HG02938 (cell line): ENCODE results near the gene OR2A1.
"Not testable (repeated sequence)": the region's sequence is repeated elsewhere in the genome, so short reads cannot be mapped to it uniquely, and the experiment has no call there.

ENCODE experiments used
- ATAC-seq: cut with Tn5 transposase; IDR thresholded peaks from one replicate; pipeline ENCODE4 v1.9.1; 2021; ENCODE audit warnings: mild to moderate bottlenecking, moderate library complexity; ENCODE audit not compliant: unreplicated experiment

The OR2A1 gene

DNA sequence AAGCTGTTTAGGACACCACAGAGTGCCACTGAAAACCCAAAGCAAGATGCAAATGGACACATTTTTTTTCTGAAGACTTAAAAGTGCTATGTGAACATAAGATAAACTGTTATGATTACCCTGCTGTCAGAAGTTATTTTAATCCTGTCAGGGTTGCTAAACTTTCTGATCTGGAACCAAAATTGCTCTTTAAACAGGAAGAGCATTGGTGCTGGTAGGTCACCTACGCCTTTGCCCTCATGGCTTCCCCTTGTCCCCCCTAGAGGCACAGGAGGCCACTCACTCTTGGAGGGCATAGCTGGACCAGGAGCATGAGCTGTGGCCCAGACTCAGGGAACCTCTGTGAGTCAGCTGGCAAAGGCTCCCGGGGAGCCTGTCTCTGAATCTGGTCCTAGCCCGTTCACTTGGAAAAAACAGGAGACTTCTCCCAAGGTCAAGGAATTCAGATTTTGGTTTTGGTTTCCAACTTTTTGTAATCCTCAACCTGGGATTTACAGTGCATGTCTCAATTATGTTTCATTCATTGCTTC is 9.5 kb downstream of the OR2A1 start:
- ATAC-seq, result not testable (repeated sequence)

DNA sequence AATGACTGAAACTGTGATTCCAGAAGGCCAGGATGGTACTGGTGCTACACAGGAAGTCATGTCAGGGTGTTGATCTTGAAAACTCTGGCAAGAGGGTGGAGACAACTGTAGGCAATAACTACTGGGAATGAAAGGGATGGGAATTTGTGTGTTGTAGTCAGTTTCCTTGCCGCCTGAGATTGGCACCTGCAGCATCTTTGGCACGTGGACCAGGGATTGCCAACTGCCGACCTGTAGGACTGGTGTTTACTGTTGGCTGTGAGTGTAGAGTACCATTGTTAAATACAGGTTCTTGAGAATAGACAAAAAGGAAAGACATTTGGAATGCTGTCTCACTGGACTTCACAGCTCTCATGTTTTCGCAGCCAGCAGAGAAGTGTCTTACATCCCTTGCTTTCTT is 11.1 kb downstream of the OR2A1 start:
- ATAC-seq, result not testable (repeated sequence)

DNA sequence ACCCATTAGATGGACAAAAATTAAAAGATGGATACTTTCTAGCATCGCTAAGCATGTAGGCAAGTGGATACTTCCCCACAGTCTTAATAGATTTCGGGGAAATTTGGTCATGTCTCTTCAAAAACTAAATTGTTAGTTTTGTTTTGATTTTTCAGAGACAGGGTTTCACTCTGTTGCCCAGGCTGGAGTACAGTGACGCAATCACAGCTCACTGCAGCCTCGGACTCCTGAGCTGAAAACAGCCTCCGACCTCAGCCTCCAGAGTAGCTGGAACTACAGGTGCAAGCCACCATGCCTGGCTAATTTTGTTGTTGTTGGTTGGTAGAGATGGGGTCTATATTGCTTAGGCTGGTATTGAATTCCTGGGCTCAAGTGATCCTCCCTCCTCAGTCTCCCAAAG is 13.6 kb downstream of the OR2A1 start:
- not testable (repeated sequence) for ATAC-seq

- ATAC-seq, result not testable (repeated sequence)
Measured at GRCh38 chr7:144330044-144330443, 17.8 kb downstream of the OR2A1 start.

- ATAC-seq, result peak; percentile 71
Measured at GRCh38 chr7:144331221-144331995, 19.2 kb downstream of the OR2A1 start.

DNA sequence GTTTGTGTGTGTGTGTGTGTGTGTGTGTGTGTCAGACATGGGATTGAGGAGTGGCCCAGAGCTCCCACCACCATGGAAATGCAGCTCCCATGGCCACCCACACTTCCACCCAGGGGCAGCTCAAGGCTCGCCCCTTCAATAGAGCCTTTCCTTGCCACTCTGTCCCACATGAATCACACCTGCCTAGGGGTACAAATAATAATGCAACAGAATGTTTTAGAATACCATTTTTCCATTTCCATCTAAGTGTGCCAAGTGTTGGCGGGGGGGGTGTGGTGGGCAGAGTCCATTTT is 19.7 kb downstream of the OR2A1 start:
- ATAC-seq, result not testable (repeated sequence)

- ATAC-seq, result not testable (repeated sequence)
Measured at GRCh38 chr7:144348625-144349024, 36.4 kb downstream of the OR2A1 start.

DNA sequence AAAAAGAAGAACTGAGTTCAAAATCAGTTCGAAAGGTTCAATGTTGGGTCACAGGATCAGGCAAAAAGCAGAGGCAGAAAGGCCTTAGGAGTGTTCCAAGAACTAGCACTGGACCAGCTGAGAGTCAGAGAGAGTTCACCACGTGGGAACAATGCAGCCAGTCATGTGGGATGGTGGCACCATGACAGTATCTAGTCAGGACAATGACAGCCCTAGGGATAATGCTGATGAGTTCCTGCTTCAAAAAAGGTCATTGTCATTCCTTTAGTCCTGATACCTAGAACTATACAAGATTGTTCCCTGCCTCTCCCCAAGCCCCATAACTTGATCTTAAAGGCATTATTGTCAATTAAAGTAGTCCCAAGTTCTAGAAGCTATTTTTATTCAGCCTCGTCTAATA is 39.4 kb downstream of the OR2A1 start:
- not testable (repeated sequence) for ATAC-seq

GRCh38 chr7:144355176-144355822 is 43.1 kb downstream of the OR2A1 start, which contains the start of gene ARHGEF5:
TSS of gene ARHGEF5 (plus strand) at chr7:144355402. CDS start at chr7:144362670, 7,268 bp downstream.
- peak; percentile 79 for ATAC-seq

DNA sequence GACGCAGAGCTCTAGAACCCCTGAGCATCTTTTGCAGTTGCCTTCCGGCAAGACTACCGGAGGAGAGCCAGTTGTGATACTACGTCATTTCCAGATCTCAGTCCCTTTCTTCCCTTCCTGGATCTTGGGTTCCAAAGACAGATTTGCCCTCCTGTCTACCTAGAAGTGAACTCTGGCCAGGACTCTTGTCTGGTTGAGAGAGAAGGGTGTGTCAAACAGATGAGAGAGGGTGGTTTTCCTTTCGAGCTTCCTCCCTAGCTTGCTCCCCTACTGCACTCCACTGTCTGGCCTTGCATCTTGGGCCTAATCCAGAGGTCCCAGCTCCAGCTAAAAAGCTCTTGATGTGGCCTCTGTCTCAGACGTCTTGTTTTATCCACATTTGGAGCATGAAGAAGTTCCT is 44.0 kb downstream of the OR2A1 start:
- not testable (repeated sequence) for ATAC-seq

- ATAC-seq, result not testable (repeated sequence)
Measured at GRCh38 chr7:144356860-144357259, 44.6 kb downstream of the OR2A1 start.

DNA sequence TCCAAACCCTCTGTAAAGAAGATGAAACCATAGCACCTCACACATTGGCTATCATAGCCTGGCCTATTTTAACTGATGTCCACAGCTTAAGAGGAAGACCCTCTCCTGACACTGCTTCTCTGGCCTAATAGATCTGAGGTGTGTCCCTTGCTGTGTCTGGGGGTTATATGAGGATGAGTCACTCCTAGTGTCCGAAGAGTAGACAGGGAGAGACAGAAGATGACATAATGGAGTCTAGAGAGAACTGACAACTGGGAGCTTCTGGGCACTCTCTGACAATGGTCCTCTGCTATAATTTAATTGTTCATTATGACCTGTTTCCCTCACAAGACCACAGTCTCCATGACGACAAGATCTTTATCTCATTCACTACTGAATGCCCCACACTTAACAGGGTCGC is 49.8 kb downstream of the OR2A1 start:
- not testable (repeated sequence) for ATAC-seq

DNA sequence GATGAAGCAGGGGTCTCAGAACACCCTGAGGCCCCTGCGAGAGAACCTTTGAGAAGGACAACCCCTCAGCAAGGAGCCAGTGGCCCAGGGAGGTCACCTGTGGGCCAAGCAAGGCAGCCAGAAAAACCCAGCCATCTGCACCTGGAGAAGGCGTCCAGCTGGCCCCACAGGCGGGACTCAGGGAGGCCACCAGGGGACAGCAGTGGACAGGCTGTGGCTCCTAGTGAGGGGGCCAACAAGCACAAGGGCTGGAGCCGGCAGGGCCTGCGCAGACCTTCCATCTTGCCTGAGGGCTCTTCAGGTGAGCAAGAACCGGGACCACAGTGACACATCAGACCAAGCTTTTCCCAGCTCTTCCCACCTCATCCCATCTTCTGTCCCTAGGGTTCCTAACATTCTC is 53.3 kb downstream of the OR2A1 start:
- ATAC-seq, result not testable (repeated sequence)

GRCh38 chr7:144367250-144367649 is 55.0 kb downstream of the OR2A1 start:
- not testable (repeated sequence) for ATAC-seq

DNA sequence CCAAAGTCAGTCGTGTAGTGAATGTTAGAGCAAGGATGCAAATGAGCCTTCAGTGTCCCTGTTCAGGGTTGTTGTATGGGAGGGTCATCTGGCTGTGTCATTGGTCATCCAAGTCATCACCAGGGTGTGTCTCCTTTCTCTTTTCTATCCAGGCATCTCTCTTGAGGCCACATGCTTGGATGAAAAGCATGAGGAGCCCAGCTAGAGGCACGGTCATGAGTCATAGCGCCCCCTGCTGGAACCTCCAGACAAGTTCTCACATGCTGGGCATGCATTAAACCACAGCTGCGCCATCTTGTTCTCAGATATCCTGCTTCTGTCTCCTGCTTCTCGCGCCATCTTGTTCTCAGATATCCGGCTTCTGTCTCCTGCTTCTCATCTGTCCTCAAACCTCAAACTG is 57.0 kb downstream of the OR2A1 start:
- not testable (repeated sequence) for ATAC-seq
